ES-I3 (cell line): ENCODE results near the gene UTS2B.
"Not testable (repeated sequence)": the region's sequence is repeated elsewhere in the genome, so short reads cannot be mapped to it uniquely, and the experiment has no call there.

ENCODE experiments used
- H3K36me3 ChIP-seq: 2 replicates; pipeline ENCODE4 v1.6.1; 2013; ENCODE audit warnings: mild to moderate bottlenecking, low read length, control low read depth, moderate library complexity; ENCODE audit not compliant: insufficient read depth
- H3K4me1 ChIP-seq: 2 replicates; pipeline ENCODE4 v1.6.1; 2013; ENCODE audit warnings: mild to moderate bottlenecking, control low read depth, low read length; ENCODE audit not compliant: insufficient read depth
- H3K9ac ChIP-seq: 2 replicates; pipeline ENCODE4 v1.6.1; 2013; ENCODE audit warnings: low read depth, mild to moderate bottlenecking, low read length, moderate library complexity
- H3K9me3 ChIP-seq: 2 replicates; pipeline ENCODE4 v1.6.1; 2013; ENCODE audit warnings: mild to moderate bottlenecking, low read length, moderate library complexity; ENCODE audit not compliant: control insufficient read depth, insufficient read depth

Gene UTS2B

DNA sequence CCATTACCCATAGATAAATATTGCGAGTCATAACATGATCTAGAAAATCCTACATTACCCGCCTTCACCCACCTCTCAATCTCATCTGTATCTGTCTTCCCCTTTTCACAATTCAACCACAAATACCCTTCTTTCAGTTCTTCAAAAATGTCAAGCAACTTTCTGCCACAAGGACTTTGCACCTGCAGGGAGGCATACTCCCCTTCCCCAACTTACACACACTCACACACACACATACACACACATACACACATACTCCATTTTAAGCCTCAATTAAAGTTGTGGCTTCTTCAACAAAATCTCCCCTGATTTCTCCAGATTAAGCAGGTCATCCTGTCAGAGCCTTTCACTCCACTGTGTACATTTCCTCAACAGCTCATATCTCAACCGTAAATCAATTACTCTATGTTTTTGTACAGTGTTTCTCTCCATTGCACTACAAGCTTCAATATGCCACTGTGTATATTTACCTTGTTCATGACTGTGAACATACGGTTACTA is 34.2 kb downstream of the UTS2B start:
- no peaks in the 10 kb centered on the region for H3K36me3 ChIP-seq
- no peak overlapping the region for H3K9ac ChIP-seq
- H3K4me1 ChIP-seq = no peaks in the 10 kb centered on the region
- H3K9me3 ChIP-seq = no peaks in the 10 kb centered on the region

DNA sequence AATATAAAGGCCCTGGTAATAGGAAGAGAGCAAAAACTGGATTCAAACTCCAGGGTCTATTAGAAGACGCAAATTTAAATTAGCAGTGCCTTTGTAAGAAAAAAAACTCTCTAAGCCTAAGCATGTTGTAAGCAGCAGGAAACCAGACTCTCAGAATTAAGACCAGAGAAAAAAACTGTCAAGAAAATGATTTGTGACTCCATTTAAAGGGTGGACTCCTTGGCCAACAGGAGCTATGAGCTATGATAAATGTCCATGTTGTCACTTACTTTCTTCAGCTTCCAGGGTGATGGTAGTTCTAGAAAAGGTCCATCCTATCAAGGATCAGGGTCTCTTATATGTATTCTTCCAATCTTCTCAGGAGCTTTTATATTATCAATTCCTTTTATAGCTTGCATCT is 36.0 kb downstream of the UTS2B start:
- Histone ChIP-seq H3K9me3 (no peaks in the 10 kb centered on the region), H3K36me3 (no peaks in the 10 kb centered on the region), H3K4me1 (no peaks in the 10 kb centered on the region), H3K9ac (no peak overlapping the region)

DNA sequence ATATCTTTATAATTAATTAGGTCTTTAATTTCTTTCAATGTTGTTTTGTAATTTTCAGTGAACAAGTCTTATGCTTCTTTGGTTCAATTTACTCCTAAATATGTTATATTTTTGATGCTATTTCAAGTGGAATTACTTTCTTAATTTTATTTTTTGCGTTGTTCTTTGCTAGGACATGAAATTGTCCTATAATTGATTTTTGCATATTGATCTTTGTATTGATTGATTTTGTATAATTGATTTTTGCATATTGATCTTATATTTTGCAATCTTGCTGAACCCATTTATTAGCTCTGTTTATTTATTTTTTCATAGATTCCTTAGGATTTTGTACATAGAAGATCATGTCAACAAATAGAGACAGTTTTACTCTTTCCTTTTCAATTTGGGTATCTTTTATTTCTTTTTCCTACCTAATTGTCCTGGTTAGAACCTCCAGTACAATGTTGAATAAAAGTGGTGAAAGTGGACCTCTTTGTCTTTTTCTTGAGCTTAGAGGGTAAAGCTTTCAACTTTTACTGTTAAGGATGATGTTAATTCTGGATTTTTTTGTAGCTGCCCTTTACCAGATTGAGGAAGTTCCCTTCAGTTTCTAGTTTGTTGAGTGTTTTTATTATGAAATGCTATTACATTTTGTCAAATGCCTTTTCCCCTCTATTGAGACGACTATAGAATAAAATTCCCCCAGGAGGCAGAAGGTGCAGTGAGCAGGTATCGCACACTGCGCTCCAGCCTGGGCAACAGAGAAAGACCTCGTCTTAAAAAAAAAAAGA is 37.9 kb downstream of the UTS2B start:
- H3K4me1 ChIP-seq = no peaks in the 10 kb centered on the region
- no peak overlapping the region for H3K9ac ChIP-seq
- no peaks in the 10 kb centered on the region for H3K9me3 ChIP-seq
- H3K36me3 ChIP-seq = no peaks in the 10 kb centered on the region

DNA sequence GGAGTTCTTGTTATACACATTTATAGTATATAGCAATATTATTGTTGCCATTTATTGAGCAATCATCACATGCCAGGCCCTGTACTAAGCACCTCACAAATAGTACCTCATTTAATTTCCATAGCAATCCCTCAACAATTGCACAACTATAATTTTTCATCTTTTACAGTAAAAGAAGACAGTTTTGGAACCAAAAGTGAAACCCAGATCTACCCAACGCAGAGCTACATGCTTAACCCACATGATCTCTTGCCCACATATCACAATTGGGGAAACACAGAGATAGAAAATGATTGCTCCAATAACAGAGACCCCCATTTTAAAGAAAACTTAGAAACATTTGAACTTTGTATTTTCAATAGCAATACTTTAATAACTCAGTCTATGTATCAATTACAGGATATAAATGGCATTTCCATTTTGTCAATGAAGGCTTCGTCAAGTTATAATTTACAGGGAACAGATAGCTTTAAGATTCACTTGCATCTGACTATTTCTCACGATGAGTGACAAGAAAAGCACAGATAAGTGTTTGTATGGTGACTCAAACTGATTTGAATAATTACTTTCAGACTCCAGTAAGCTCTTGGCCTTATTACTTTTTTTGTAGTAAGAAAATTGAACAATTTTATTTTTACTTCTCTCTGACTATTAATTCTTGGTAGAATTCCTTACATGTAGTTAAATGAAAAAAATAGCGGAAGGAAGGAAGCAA is 39.9 kb downstream of the UTS2B start:
- no peak overlapping the region for H3K9ac ChIP-seq
- H3K36me3 ChIP-seq = no peaks in the 10 kb centered on the region
- H3K4me1 ChIP-seq = no peaks in the 10 kb centered on the region
- H3K9me3 ChIP-seq = no peaks in the 10 kb centered on the region

DNA sequence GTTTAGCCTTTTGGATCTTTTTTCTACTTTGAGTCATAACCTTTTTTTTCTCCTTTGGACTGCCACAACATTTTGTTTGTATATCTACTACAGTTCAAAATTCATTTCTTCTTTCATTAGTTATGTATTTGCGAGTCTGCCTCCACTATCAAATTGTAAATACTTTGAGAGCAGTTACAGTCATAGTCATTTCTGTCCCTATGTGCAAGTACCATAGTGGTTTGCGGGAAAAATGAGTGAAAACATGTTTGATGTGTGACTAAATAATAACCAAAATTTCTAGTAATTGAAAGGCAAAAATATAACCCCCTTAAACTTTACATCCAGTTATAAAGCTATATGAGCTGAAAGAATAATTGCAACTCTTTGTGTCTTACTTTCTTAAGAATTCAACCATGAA is 46.9 kb downstream of the UTS2B start:
- Histone ChIP-seq H3K36me3 (no peaks in the 10 kb centered on the region), H3K4me1 (no peaks in the 10 kb centered on the region), H3K9ac (no peak overlapping the region), H3K9me3 (no peaks in the 10 kb centered on the region)

DNA sequence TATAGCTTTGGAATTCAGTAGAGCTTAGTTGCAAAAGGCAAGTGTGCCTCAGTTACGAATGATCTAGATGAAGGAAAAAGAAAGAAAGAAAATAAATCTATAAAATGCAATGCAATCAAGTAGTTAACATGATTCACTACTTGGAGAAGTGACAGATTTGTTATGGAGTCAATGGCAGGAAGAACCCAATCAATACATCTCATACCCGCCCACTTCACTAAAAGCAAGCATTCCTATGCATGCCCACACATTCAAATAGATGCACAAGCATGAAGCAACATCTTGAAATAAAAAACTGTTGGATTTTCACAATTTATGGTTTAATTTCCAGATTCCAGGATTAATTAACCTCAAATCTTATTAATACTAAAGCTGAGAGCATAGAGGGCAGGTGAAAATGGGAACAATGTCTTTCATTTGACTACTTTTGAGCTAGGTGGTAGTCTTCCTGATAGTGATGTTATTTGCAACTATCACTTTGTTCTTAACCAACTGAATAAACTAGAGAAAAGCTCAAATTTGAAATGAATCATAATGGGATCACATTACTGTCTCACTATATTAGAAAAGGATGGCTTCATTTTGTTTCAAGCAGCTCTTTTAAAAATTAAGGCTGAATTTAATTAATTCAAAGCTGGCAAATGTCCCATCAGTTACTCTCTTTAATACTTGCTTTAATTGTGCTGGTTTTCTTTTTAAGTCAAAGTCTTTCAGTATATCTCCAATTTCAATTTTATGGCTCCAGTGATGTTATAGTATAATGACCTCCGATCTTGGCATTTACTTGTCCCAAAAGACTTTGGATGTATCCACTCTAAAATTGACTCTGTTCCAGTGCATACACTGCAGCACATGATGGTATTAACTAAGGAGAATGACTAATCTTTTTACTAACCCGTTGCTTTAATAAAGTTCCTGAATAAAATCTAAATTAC is 47.8 kb downstream of the UTS2B start:
- H3K9ac ChIP-seq = no peak overlapping the region
- no peaks in the 10 kb centered on the region for H3K36me3 ChIP-seq
- H3K4me1 ChIP-seq = no peaks in the 10 kb centered on the region
- H3K9me3 ChIP-seq = no peaks in the 10 kb centered on the region

DNA sequence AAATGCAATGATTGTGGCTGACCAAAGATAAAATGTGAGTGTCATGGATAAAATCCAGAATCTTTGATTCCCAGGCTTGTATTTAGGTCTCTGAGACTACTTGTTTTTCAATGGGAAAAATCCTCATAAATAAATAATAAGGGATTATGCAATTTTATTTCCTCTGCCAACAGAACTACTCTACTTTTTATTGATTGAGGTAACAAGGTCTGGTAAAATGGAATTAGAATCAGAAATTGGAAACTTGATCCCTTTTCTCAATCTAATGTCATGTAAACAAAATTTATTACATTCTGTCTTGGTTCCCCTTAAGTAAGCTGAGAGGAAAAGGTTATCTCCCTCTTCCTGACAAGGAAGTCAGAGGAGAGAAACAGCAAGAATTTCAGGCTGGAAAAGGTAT is 49.4 kb downstream of the UTS2B start:
- Histone ChIP-seq H3K4me1 (no peaks in the 10 kb centered on the region), H3K9me3 (no peaks in the 10 kb centered on the region), H3K36me3 (no peaks in the 10 kb centered on the region), H3K9ac (no peak overlapping the region)

DNA sequence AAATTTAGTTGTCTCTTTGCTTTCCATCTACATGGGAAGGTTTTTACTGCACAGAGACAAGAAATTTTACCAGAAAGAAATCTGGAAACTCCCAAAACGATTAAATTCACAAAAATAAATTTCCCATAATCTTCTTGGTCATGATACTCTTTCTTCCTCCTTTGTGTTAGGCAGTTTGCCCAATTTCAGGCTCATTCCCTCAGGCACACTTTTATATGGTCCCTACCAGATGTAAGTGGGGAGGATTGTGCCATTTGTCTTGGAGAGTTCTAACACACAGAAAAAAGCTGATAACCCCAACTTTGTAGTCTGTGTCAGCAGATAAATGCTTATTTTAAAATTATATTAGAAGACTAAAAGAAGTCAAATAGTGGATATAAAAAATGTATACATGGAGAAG is 50.2 kb downstream of the UTS2B start:
- H3K36me3 ChIP-seq = no peaks in the 10 kb centered on the region
- H3K9ac ChIP-seq = no peak overlapping the region
- no peaks in the 10 kb centered on the region for H3K4me1 ChIP-seq
- H3K9me3 ChIP-seq = no peaks in the 10 kb centered on the region

DNA sequence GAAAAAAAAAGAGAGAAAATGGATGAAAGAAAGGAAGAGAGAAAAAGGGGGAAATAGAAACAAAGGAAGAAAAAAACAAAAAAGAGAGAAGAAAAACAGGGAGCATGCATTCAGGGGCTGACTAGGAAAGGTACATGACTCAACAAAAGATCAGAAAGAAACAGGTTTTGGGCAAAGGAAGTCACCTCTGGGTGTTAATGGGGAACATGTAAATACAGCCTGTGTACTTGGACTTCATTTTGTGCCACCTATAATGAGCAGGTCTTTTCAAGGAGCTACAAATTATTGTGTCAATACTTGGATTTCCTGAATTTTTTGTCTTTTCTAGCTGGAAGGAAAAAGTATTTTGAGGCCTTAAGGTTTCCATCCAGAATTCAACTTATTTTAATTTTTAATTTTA is 54.6 kb downstream of the UTS2B start:
- Histone ChIP-seq H3K4me1 (no peaks in the 10 kb centered on the region), H3K9ac (no peak overlapping the region), H3K9me3 (no peaks in the 10 kb centered on the region), H3K36me3 (no peaks in the 10 kb centered on the region)

DNA sequence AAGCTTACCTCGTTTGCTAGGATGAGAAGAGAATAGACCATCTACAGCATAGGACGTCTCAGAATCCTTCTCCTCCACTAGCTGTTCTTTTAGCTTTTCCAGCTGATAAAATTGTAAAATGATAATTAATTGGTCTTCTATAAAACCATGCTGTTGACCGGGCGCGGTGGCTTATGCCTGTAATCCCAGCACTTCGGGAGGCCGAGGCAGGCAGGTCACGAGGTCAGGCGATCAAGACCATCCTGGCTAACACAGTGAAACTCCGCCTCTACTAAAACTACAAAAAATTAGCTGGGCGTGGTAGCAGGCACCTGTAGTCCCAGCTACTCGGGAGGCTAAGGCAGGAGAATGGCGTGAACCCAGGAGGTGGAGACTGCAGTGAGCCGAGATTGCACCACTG is 55.1 kb downstream of the UTS2B start:
- H3K9me3 ChIP-seq, H3K9ac ChIP-seq, H3K36me3 ChIP-seq, H3K4me1 ChIP-seq: not testable (repeated sequence)

DNA sequence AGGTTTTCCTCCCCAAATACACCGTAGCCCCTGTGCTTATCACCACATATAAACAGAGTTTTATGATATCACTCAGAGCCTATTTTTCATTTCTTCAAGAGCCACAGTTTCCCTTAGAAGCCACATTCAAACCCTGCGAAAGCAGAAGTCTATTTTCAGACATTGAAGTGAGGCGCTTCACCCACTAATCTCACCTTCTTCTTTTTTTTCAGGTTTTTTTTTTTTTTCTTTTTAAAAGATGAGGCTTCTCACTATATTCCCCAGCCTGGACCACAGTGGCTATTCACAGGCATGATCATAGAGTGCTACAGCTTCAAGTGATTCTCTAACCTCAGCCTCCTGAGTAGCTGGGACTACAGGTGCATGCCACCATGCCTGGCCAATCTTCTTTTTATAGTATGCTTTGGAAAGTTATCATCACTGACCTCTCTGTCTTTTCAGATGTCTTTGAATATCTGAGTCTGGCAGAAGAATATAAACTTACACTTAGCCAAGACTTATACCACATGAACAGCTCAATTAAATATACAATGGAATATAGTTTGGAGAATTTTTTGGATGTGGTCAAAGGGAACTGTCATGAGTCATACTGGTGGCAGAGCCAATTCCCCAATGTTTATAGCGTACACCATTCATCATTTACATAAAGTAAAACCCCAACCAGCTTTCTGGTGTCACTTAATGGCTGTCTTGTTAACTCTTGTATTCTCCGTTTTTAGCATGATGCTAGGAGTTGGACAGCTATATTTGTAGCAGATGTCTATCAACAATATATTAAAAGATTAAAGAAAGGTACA is 60.8 kb downstream of the UTS2B start:
- H3K9ac ChIP-seq = no peak overlapping the region
- H3K36me3 ChIP-seq = no peaks in the 10 kb centered on the region
- no peaks in the 10 kb centered on the region for H3K9me3 ChIP-seq
- no peaks in the 10 kb centered on the region for H3K4me1 ChIP-seq

DNA sequence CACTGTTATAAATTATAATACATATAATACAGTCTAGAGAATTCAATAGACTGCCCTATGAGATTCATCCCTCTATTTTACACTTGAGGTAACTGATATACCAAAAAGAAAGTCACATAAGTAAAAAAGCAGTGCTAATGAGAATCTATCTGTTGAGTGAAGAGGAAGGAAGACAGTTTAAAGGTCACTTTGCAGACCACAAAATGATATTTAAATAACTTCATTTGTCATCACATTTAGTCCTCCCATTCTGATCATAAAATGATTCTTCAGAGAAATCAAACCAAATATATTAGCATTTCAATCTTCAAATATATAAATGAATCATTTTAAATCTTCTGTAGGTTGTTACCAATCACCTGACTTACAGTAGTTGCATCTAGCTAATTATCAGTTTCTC is 61.6 kb downstream of the UTS2B start:
- Histone ChIP-seq H3K9ac (no peak overlapping the region), H3K36me3 (no peaks in the 10 kb centered on the region), H3K4me1 (no peaks in the 10 kb centered on the region), H3K9me3 (no peaks in the 10 kb centered on the region)

DNA sequence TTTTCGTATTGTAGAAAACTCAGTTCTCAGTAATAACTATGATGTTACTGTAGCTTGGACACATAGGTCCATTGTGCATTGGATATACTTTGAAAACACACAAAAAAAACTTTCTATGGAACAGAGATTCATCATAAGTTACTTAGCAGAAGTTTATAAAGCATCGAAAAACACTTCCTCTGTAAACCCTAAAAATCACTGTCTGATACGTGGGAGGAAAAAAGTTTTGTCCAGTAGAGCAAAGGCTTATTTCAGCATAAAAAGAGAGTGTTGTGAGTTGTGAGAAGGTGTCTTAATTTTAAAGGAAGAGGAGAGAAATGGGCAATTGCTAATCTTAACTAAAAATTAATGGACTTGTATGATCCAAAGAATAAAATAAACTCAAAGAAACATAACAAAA is 66.5 kb downstream of the UTS2B start:
- no peaks in the 10 kb centered on the region for H3K9me3 ChIP-seq
- no peaks in the 10 kb centered on the region for H3K36me3 ChIP-seq
- peaks cover 8% of the 10 kb centered on the region; the same call in 1 of the 2 replicates for H3K4me1 ChIP-seq
- no peak overlapping the region for H3K9ac ChIP-seq

DNA sequence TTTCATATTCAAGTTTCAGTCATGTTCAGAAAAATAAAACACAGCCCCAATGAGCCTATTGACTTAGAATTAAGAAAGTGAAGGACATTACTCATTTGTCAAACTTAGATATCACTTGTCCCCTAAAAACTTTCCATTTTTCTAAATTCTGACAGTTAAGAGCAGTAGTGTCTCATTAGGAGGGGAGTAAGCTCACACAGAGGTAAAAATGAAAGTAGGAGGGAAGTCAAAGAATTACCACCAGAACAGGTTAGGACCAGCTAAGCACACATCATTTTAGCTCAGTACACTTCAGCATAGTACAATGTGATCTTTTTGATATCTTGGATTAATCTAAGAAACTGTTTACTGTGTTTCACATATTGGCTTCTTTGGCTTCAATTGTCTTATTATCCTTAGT is 67.0 kb downstream of the UTS2B start:
- H3K4me1 ChIP-seq = peaks cover 8% of the 10 kb centered on the region; the same call in 1 of the 2 replicates
- no peaks in the 10 kb centered on the region for H3K9me3 ChIP-seq
- H3K9ac ChIP-seq = no peak overlapping the region
- no peaks in the 10 kb centered on the region for H3K36me3 ChIP-seq
